Keratinocyte (primary cell): ENCODE results near the gene DMRTA2. TPM values are rescaled to one million over a fixed set of nuclear protein-coding genes. Genes with fewer than 3 reads are reported as not detected.
"Not testable (repeated sequence)": the region's sequence is repeated elsewhere in the genome, so short reads cannot be mapped to it uniquely, and the experiment has no call there.

Experiments used
- DNase-seq: peaks from one replicate; pipeline ENCODE4 v3.0.0-alpha.2; 2011; ENCODE audit warnings: low read depth, missing footprints, low spot score
- FAIRE-seq: peaks from 2 replicates; lab custom pipeline; 2011; peaks lifted over from hg19 to GRCh38; lab: Jason Lieb, UNC
- H2AFZ ChIP-seq: 2 replicates; pipeline ENCODE4 v1.6.0; 2012; ENCODE audit warnings: low read length, control low read depth, inconsistent platforms; ENCODE audit not compliant: control insufficient read depth
- H3K27ac ChIP-seq: 2 replicates; pipeline ENCODE4 v1.5.1; 2011; ENCODE audit warnings: low read length; ENCODE audit not compliant: control insufficient read depth, insufficient read depth
- H3K27me3 ChIP-seq: 3 replicates; pipeline ENCODE4 v1.6.0; 2011; ENCODE audit warnings: low read length; ENCODE audit not compliant: control insufficient read depth, insufficient read depth; ENCODE audit errors: extremely low read depth
- H3K36me3 ChIP-seq, 2 experiments: 2 replicates in 1 of 2; 3 replicates in 1 of 2; pipeline ENCODE4 v1.5.1; 2011; ENCODE audit warnings: low read length in 2 of 2, mild to moderate bottlenecking in 1 of 2; ENCODE audit not compliant: control insufficient read depth in 2 of 2, insufficient read depth in 2 of 2; ENCODE audit errors: extremely low read depth in 1 of 2
- H3K4me1 ChIP-seq: 3 replicates; pipeline ENCODE4 v1.5.1; 2011; ENCODE audit warnings: low read length; ENCODE audit not compliant: control insufficient read depth, insufficient read depth; ENCODE audit errors: extremely low read depth
- H3K4me2 ChIP-seq: 3 replicates; pipeline ENCODE4 v1.6.0; 2011; ENCODE audit warnings: low read depth, low read length; ENCODE audit not compliant: control insufficient read depth, insufficient read depth; ENCODE audit errors: extremely low read depth
- H3K4me3 ChIP-seq, 3 experiments: fragments of 200-600 bp in 1 of 3; sonication (generic) in 1 of 3; 2 replicates in 2 of 3; 3 replicates in 1 of 3; pipeline ENCODE4 v1.5.1; 2011 to 2016; ENCODE audit warnings: low read length in 3 of 3, mild to moderate bottlenecking in 3 of 3, control low read depth in 2 of 3, inconsistent platforms in 1 of 3, low read depth in 1 of 3, mixed read lengths in 1 of 3, mixed run types in 1 of 3, moderate library complexity in 1 of 3; ENCODE audit not compliant: control insufficient read depth in 2 of 3, insufficient read depth in 2 of 3; ENCODE audit errors: extremely low read depth in 1 of 3
- H3K79me2 ChIP-seq: 2 replicates; pipeline ENCODE4 v1.6.0; 2012; ENCODE audit warnings: low read length; ENCODE audit not compliant: control insufficient read depth, insufficient read depth
- H3K9ac ChIP-seq: 3 replicates; pipeline ENCODE4 v1.6.0; 2011; ENCODE audit warnings: low read length; ENCODE audit not compliant: control insufficient read depth, insufficient read depth; ENCODE audit errors: extremely low read depth
- H3K9me1 ChIP-seq: 3 replicates; pipeline ENCODE4 v1.6.0; 2011; ENCODE audit warnings: low read length; ENCODE audit not compliant: control insufficient read depth, insufficient read depth; ENCODE audit errors: extremely low read depth
- H3K9me3 ChIP-seq: 2 replicates; pipeline ENCODE4 v1.5.1; 2012; ENCODE audit warnings: low read depth, low read length; ENCODE audit not compliant: control insufficient read depth
- H4K20me1 ChIP-seq: 3 replicates; pipeline ENCODE4 v1.6.0; 2011; ENCODE audit warnings: low read length; ENCODE audit not compliant: control insufficient read depth, insufficient read depth; ENCODE audit errors: extremely low read depth
- CTCF ChIP-seq, 3 experiments: IDR thresholded peaks in 1 of 3; conservative IDR thresholded peaks in 1 of 3; optimal IDR thresholded peaks in 1 of 3; 2 replicates in 2 of 3; 3 replicates in 1 of 3; pipeline versions ENCODE3 to v1.5.1; 2011; ENCODE audit warnings: low read length in 3 of 3, mild to moderate bottlenecking in 3 of 3, moderate library complexity in 2 of 3, control low read depth in 1 of 3, inconsistent platforms in 1 of 3; ENCODE audit not compliant: insufficient read depth in 2 of 3; ENCODE audit errors: extremely low read depth in 1 of 3
- EZH2 ChIP-seq: IDR thresholded peaks from one replicate; pipeline ENCODE4 v1.6.1; 2012; ENCODE audit warnings: inconsistent platforms, mild to moderate bottlenecking, low read length, moderate library complexity
- dilution Hi-C: fragments of 300-500 bp; cut with MboI; formaldehyde crosslinking; loops from one replicate; pipeline ENCODE4 v1.7.0; 2020; ENCODE audit warnings: low sequenced_read_pairs; ENCODE audit not compliant: extremely low pct_ligation_motif_present
- polyA plus RNA-seq, 5 experiments: library from polyadenylated mRNA; depleted of rRNA in 3 of 5; stranded (reverse) in 3 of 5; stranded (forward) in 1 of 5; unstranded in 1 of 5; fragments of >200 nt; gene quantifications; 1 replicate in 1 of 5; 2 replicates in 3 of 5; 3 replicates in 1 of 5; pipeline versions ENCODE4 v1.2.1 to v1.2.3, GENCODE V29; 2011 to 2012; ENCODE audit warnings: missing spikeins in 2 of 5, low read depth in 1 of 5, low replicate concordance in 1 of 5

Gene DMRTA2
- polyA plus RNA-seq, 1 donor (not counting 4 experiments of a cell fraction or from before 2014, with no cell fraction given), result 0.01 TPM

GRCh38 chr1:50405814-50406213 is 17.4 kb downstream of the DMRTA2 start:
- no peaks in the 10 kb centered on the region for H3K27me3 ChIP-seq
- no peak for DNase-seq
- no peak overlapping the region for H3K9ac ChIP-seq
- H4K20me1 ChIP-seq, result no peaks in the 10 kb centered on the region
- H3K9me3 ChIP-seq, result no peaks in the 10 kb centered on the region
- H2AFZ ChIP-seq, result no peak overlapping the region
- FAIRE-seq, result no peak
- H3K4me1 ChIP-seq, result no peaks in the 10 kb centered on the region
- no peaks in the 10 kb centered on the region for H3K79me2 ChIP-seq
- TF ChIP-seq EZH2 (no peak), CTCF (optimal IDR thresholded peaks at IDR 0.05 in 1 of 3, IDR thresholded peaks at IDR 0.05 in 1 of 3, conservative IDR thresholded peaks at IDR 0.05 in 1 of 3; ENCODE audit: extremely low read depth in 1 of 3, insufficient read depth in 2 of 3, low read length in 3 of 3) (no peak)
- no peak overlapping the region for H3K4me3 ChIP-seq
- H3K27ac ChIP-seq, result no peak overlapping the region
- H3K4me2 ChIP-seq, result no peak overlapping the region
- H3K9me1 ChIP-seq, result no peaks in the 10 kb centered on the region
- dilution Hi-C loops, result no loop called here
- H3K36me3 ChIP-seq, result no peaks in the 10 kb centered on the region

- no peak for FAIRE-seq
- dilution Hi-C loops, result no loop called here
- H3K9me1 ChIP-seq, result no peaks in the 10 kb centered on the region
These were observed 29.6 kb downstream of the DMRTA2 start for GRCh38 chr1:50393522-50394120.

GRCh38 chr1:50381551-50381950 is 41.7 kb downstream of the DMRTA2 start:
- FAIRE-seq, H3K4me2 ChIP-seq, dilution Hi-C loops, H3K9ac ChIP-seq, H2AFZ ChIP-seq, DNase-seq, H3K9me1 ChIP-seq, H3K79me2 ChIP-seq, H3K27me3 ChIP-seq, H3K4me1 ChIP-seq, H4K20me1 ChIP-seq, H3K27ac ChIP-seq, H3K9me3 ChIP-seq, H3K36me3 ChIP-seq, H3K4me3 ChIP-seq: not testable (repeated sequence)

More at GRCh38 chr1:50393522-50394120, 29.6 kb downstream of the DMRTA2 start:
- TF ChIP-seq EZH2 (no peak), CTCF (optimal IDR thresholded peaks at IDR 0.05 in 1 of 3, IDR thresholded peaks at IDR 0.05 in 1 of 3, conservative IDR thresholded peaks at IDR 0.05 in 1 of 3; ENCODE audit: extremely low read depth in 1 of 3, insufficient read depth in 2 of 3, low read length in 3 of 3) (no peak)
- Histone ChIP-seq H3K79me2 (no peaks in the 10 kb centered on the region), H3K9ac (no peak overlapping the region), H3K4me1 (no peaks in the 10 kb centered on the region), H3K36me3 (no peaks in the 10 kb centered on the region), H3K4me3 (no peak overlapping the region), H2AFZ (no peak overlapping the region), H3K27me3 (no peaks in the 10 kb centered on the region), H3K27ac (no peak overlapping the region), H4K20me1 (no peaks in the 10 kb centered on the region), H3K4me2 (no peak overlapping the region), H3K9me3 (no peaks in the 10 kb centered on the region)
- DNase-seq, result no peak
